Osteoblast (primary cell): ENCODE data around the gene MRAP. TPM values are rescaled to one million over a fixed set of nuclear protein-coding genes. Genes with fewer than 3 reads are reported as not detected.

Experiments
- DNase-seq: peaks from one replicate; pipeline ENCODE4 v3.0.0; 2011; ENCODE audit warnings: low spot score, mixed read lengths; ENCODE audit not compliant: insufficient read length; ENCODE audit errors: missing footprints
- H2AFZ ChIP-seq: 2 replicates; pipeline ENCODE4 v1.6.0; 2011; ENCODE audit warnings: mild to moderate bottlenecking, low read length
- H3K27ac ChIP-seq: 2 replicates; pipeline ENCODE4 v1.5.1; 2011; ENCODE audit warnings: mild to moderate bottlenecking, low read depth, low read length, moderate library complexity
- H3K27me3 ChIP-seq: 2 replicates; pipeline ENCODE4 v1.6.0; 2012; ENCODE audit warnings: mild to moderate bottlenecking, control low read depth, inconsistent platforms, low read length, moderate library complexity; ENCODE audit not compliant: insufficient read depth
- H3K36me3 ChIP-seq: 2 replicates; pipeline ENCODE4 v1.5.1; 2011; ENCODE audit warnings: mild to moderate bottlenecking, low read length, control low read depth, moderate library complexity; ENCODE audit not compliant: insufficient read depth
- H3K4me1 ChIP-seq: 2 replicates; pipeline ENCODE4 v1.5.1; 2011; ENCODE audit warnings: mild to moderate bottlenecking, low read length, control low read depth, moderate library complexity; ENCODE audit not compliant: insufficient read depth
- H3K4me2 ChIP-seq: 2 replicates; pipeline ENCODE4 v1.6.0; 2011; ENCODE audit warnings: mild to moderate bottlenecking, low read length; ENCODE audit not compliant: insufficient read depth
- H3K4me3 ChIP-seq: fragments of 200-600 bp; sonication (generic); 3 replicates; pipeline ENCODE4 v1.5.1; 2012; ENCODE audit warnings: mild to moderate bottlenecking, low read length, inconsistent platforms; ENCODE audit not compliant: insufficient read depth
- H3K79me2 ChIP-seq: 2 replicates; pipeline ENCODE4 v1.6.0; 2012; ENCODE audit warnings: mild to moderate bottlenecking, low read length, control low read depth, inconsistent platforms; ENCODE audit not compliant: insufficient read depth
- H3K9me3 ChIP-seq: 2 replicates; pipeline ENCODE4 v1.5.1; 2011; ENCODE audit warnings: low read depth, low read length, control low read depth
- H4K20me1 ChIP-seq: 2 replicates; pipeline ENCODE4 v1.6.0; 2012; ENCODE audit warnings: mild to moderate bottlenecking, low read length, control low read depth; ENCODE audit not compliant: insufficient read depth
- CTCF ChIP-seq: IDR thresholded peaks from 2 replicates; pipeline ENCODE4 v1.5.1; 2011; ENCODE audit warnings: mild to moderate bottlenecking, low read depth, low read length, moderate library complexity; ENCODE audit errors: extremely low read depth
- total RNA-seq: library from RNA; depleted of rRNA; stranded (reverse); fragments of >200 nt; gene quantifications from 2 replicates; pipeline ENCODE4 v1.2.3, GENCODE V29; 2012

MRAP gene
- total RNA-seq, 1 donor: 0.72 TPM

- Histone ChIP-seq H4K20me1 (peaks cover 11% of the 10 kb centered on the region), H3K27me3 (no peaks in the 10 kb centered on the region), H2AFZ (no peak overlapping the region), H3K4me2 (no peak overlapping the region), H3K4me1 (no peaks in the 10 kb centered on the region), H3K4me3 (no peak overlapping the region), H3K36me3 (peaks cover 58% of the 10 kb centered on the region), H3K27ac (no peak overlapping the region), H3K79me2 (peaks cover 25% of the 10 kb centered on the region), H3K9me3 (no peaks in the 10 kb centered on the region)
- no peak for TF ChIP-seq CTCF
- DNase-seq: no peak
Measured at GRCh38 chr21:32311621-32312020, 13.0 kb downstream of the MRAP start.

DNA sequence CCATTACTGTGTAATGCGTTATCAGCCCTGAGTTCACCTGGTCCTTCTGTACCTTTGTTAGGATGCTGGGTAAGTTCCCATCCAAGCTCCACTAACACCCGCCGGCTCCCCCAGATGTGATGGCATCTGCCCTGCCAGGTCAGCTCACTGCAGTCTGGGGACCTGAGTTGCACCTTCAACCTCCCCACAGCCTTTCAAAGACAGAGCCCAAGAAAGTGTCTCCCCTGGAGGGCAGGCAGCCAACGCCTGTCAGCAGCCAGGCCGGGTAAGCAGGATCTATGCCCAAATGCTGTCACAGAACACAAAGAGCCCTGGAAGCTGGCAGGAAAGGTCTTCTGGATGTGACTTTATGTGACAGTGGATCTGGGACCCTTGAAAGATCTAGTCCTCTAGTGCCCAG is 13.7 kb downstream of the MRAP start:
- no peaks in the 10 kb centered on the region for H3K4me1 ChIP-seq
- H3K27me3 ChIP-seq: no peaks in the 10 kb centered on the region
- TF ChIP-seq CTCF: no peak
- H3K9me3 ChIP-seq: no peaks in the 10 kb centered on the region
- peaks cover 65% of the 10 kb centered on the region for H3K36me3 ChIP-seq
- no peak for DNase-seq
- peaks cover 11% of the 10 kb centered on the region for H4K20me1 ChIP-seq
- H3K79me2 ChIP-seq: peaks cover 27% of the 10 kb centered on the region
- H3K27ac ChIP-seq: no peak overlapping the region
- H3K4me3 ChIP-seq: no peak overlapping the region
- no peak overlapping the region for H2AFZ ChIP-seq
- no peak overlapping the region for H3K4me2 ChIP-seq

DNA sequence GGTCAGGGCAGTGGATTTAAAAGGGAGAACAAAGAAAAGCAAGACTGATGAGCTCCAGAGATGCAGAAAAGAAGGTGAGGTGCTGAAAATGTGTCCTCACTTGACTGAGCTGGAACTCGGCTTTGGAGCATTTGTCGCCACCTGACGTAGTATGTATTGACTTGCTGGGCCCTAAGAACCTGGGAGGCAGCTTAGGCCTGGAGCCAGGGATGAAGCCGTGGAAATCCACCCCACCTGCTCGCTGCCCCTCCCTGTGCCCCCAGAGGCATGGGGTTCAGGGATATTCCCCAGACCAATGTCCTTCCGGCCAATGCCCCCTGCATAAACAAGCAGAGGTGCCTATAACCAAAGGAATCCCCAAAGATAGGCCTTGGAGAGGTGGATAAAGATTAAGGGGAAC is 14.3 kb downstream of the MRAP start:
- no peak overlapping the region for H3K4me3 ChIP-seq

DNA sequence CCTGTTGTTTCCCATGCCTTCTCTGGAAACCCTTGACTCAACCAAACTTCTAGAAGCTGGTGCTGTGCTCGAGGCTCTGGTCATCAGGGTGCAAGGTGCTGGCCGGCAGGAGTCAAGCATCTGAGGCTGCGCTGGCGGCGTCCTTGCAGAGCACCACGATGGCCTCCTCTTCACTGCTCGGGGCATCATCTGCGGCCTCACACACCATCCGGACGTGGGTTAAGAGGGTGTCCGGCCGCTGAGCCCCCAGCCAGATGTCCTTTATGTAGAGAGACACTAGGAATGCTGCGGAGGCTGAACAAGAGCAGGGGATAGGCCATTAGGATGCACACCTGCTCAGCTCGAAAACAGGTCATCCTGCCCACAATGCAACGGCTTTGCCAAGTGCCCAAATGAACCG is 16.2 kb downstream of the MRAP start:
- peaks cover 27% of the 10 kb centered on the region for H3K79me2 ChIP-seq
- H3K4me3 ChIP-seq: no peak overlapping the region
- H3K4me2 ChIP-seq: no peak overlapping the region
- peaks cover 11% of the 10 kb centered on the region for H4K20me1 ChIP-seq
- DNase-seq: no peak
- H3K9me3 ChIP-seq: no peaks in the 10 kb centered on the region
- TF ChIP-seq CTCF: no peak
- no peak overlapping the region for H2AFZ ChIP-seq
- H3K4me1 ChIP-seq: no peaks in the 10 kb centered on the region
- H3K27me3 ChIP-seq: no peaks in the 10 kb centered on the region
- no peak overlapping the region for H3K27ac ChIP-seq
- peaks cover 78% of the 10 kb centered on the region for H3K36me3 ChIP-seq

More for the DNA sequence above, 14.3 kb downstream of the MRAP start:
- no peak for DNase-seq
- Histone ChIP-seq H3K79me2 (peaks cover 27% of the 10 kb centered on the region), H3K4me2 (no peak overlapping the region), H3K4me1 (no peaks in the 10 kb centered on the region), H3K9me3 (no peaks in the 10 kb centered on the region), H4K20me1 (peaks cover 11% of the 10 kb centered on the region), H3K36me3 (peaks cover 69% of the 10 kb centered on the region), H3K27me3 (no peaks in the 10 kb centered on the region), H3K27ac (no peak overlapping the region), H2AFZ (no peak overlapping the region)
- TF ChIP-seq CTCF: no peak
